ENCODE results near the gene SLC25A21.

SLC25A21 gene

DNA sequence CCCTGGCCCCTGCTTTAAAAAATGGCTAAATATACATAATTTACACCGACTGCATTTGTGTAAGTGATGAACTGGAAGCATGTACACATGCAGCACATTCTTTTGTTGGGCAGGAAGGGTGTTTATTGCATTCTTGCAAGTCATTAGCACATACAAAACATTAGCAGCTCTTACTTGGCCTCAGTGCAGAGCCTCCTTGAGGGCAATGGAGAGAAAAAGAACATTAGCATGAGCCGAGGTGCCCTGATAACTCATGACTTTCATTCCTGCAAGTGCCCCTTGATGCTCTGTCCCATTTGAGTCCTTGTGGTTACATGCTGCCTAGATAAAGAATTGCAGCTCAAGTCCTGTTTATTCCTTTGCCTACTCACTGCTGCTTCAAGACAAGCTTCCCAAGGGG, 448.9 kb downstream of the SLC25A21 start:
- H3K27me3 ChIP-seq (replicated peaks in 2 of 5; ENCODE audit: control insufficient read depth in 4 of 5, insufficient read depth in 5 of 5, low read length in 4 of 5) = peaks cover 0 to 4% (median 0%) of the 10 kb centered on the region in 5 experiments
- 64% methylated on average over 1 of the region's 2 CpGs for WGBS (ENCODE audit: insufficient coverage)
- H3K4me1 ChIP-seq (ENCODE audit: control extremely low read depth in 1 of 4, control insufficient read depth in 4 of 4, insufficient read depth in 4 of 4, low read length in 3 of 4) = no peaks in the 10 kb centered on the region
- ChIA-PET POLR2A (no interaction called here), CTCF (no interaction called here)
- no peaks in the 10 kb centered on the region for H3K36me3 ChIP-seq (ENCODE audit: control insufficient read depth in 4 of 4, insufficient read depth in 4 of 4, low read length in 3 of 4)
- H3K9me3 ChIP-seq (ENCODE audit: control extremely low read depth in 1 of 5, control insufficient read depth in 4 of 5, insufficient read depth in 2 of 5, low read depth in 1 of 5, low read length in 4 of 5) = no peaks in the 10 kb centered on the region
- DNase-seq = no peak
- no peak overlapping the region for H3K27ac ChIP-seq (ENCODE audit: insufficient read depth in 1 of 2, low read depth in 1 of 2, low read length in 2 of 2, poor library complexity in 1 of 2, severe bottlenecking in 2 of 2)
- H3K4me3 ChIP-seq (ENCODE audit: control insufficient read depth in 1 of 7, extremely low read depth in 1 of 7, insufficient read depth in 4 of 7, low read depth in 2 of 7, low read length in 6 of 7) = no peak overlapping the region

- Histone ChIP-seq H3K36me3 (ENCODE audit: control insufficient read depth in 4 of 4, insufficient read depth in 4 of 4, low read length in 3 of 4) (no peaks in the 10 kb centered on the region), H3K9me3 (ENCODE audit: control extremely low read depth in 1 of 5, control insufficient read depth in 4 of 5, insufficient read depth in 2 of 5, low read depth in 1 of 5, low read length in 4 of 5) (no peaks in the 10 kb centered on the region), H3K4me3 (ENCODE audit: control insufficient read depth in 1 of 7, extremely low read depth in 1 of 7, insufficient read depth in 4 of 7, low read depth in 2 of 7, low read length in 6 of 7) (no peak overlapping the region), H3K27ac (ENCODE audit: insufficient read depth in 1 of 2, low read depth in 1 of 2, low read length in 2 of 2, poor library complexity in 1 of 2, severe bottlenecking in 2 of 2) (no peak overlapping the region), H3K27me3 (replicated peaks in 2 of 5; ENCODE audit: control insufficient read depth in 4 of 5, insufficient read depth in 5 of 5, low read length in 4 of 5) (peaks cover 0 to 2% (median 0%) of the 10 kb centered on the region in 5 experiments), H3K4me1 (ENCODE audit: control extremely low read depth in 1 of 4, control insufficient read depth in 4 of 4, insufficient read depth in 4 of 4, low read length in 3 of 4) (no peaks in the 10 kb centered on the region)
- CTCF ChIA-PET = no interaction called here
- no CpG with 5 or more reads among the region's 1 CpG for WGBS (ENCODE audit: insufficient coverage)
- POLR2A ChIA-PET = no interaction called here
- no peak for DNase-seq
Observed at GRCh38 chr14:36721877-36722276, 450.5 kb downstream of the SLC25A21 start.

DNA sequence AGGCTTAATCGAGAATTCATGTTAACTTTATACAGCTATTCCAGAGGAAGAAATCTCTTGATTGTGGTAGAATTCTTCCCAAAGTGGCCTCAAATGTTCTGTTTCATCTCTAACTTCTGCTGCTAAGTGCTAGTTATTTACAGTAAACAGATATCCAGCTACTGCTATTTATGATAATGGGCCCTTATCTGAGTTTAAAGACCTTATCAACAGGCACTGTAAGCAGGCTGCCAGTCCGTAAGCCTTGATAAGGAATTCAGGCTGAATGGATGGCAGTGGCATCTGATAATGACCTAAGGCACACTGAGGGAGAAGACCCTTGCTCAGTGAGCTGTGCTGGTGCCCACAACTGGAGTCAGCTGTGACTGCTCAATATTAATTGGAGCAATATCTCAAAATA, 451.7 kb downstream of the SLC25A21 start:
- Histone ChIP-seq H3K36me3 (ENCODE audit: control insufficient read depth in 4 of 4, insufficient read depth in 4 of 4, low read length in 3 of 4) (no peaks in the 10 kb centered on the region), H3K9me3 (ENCODE audit: control extremely low read depth in 1 of 5, control insufficient read depth in 4 of 5, insufficient read depth in 2 of 5, low read depth in 1 of 5, low read length in 4 of 5) (no peaks in the 10 kb centered on the region), H3K4me3 (ENCODE audit: control insufficient read depth in 1 of 7, extremely low read depth in 1 of 7, insufficient read depth in 4 of 7, low read depth in 2 of 7, low read length in 6 of 7) (no peak overlapping the region), H3K27ac (ENCODE audit: insufficient read depth in 1 of 2, low read depth in 1 of 2, low read length in 2 of 2, poor library complexity in 1 of 2, severe bottlenecking in 2 of 2) (no peak overlapping the region), H3K27me3 (replicated peaks in 2 of 5; ENCODE audit: control insufficient read depth in 4 of 5, insufficient read depth in 5 of 5, low read length in 4 of 5) (peaks cover 0 to 2% (median 0%) of the 10 kb centered on the region in 5 experiments), H3K4me1 (ENCODE audit: control extremely low read depth in 1 of 4, control insufficient read depth in 4 of 4, insufficient read depth in 4 of 4, low read length in 3 of 4) (no peaks in the 10 kb centered on the region)
- 89% methylated on average over 1 of the region's 2 CpGs for WGBS (ENCODE audit: insufficient coverage)
- ChIA-PET POLR2A (no interaction called here), CTCF (no interaction called here)
- DNase-seq = no peak

- DNase-seq = no peak
- 100% methylated on average over 4 of the region's 7 CpGs for WGBS (ENCODE audit: insufficient coverage)
- CTCF ChIA-PET = no interaction called here
- no peaks in the 10 kb centered on the region for H3K9me3 ChIP-seq (ENCODE audit: control extremely low read depth in 1 of 5, control insufficient read depth in 4 of 5, insufficient read depth in 2 of 5, low read depth in 1 of 5, low read length in 4 of 5)
- no peak overlapping the region for H3K4me3 ChIP-seq (ENCODE audit: control insufficient read depth in 1 of 7, extremely low read depth in 1 of 7, insufficient read depth in 4 of 7, low read depth in 2 of 7, low read length in 6 of 7)
- H3K27me3 ChIP-seq (replicated peaks in 2 of 5; ENCODE audit: control insufficient read depth in 4 of 5, insufficient read depth in 5 of 5, low read length in 4 of 5) = peaks cover 0 to 2% (median 0%) of the 10 kb centered on the region in 5 experiments
- no peaks in the 10 kb centered on the region for H3K4me1 ChIP-seq (ENCODE audit: control extremely low read depth in 1 of 4, control insufficient read depth in 4 of 4, insufficient read depth in 4 of 4, low read length in 3 of 4)
- H3K36me3 ChIP-seq (ENCODE audit: control insufficient read depth in 4 of 4, insufficient read depth in 4 of 4, low read length in 3 of 4) = no peaks in the 10 kb centered on the region
- POLR2A ChIA-PET = no interaction called here
- H3K27ac ChIP-seq (ENCODE audit: insufficient read depth in 1 of 2, low read depth in 1 of 2, low read length in 2 of 2, poor library complexity in 1 of 2, severe bottlenecking in 2 of 2) = no peak overlapping the region
Observed at GRCh38 chr14:36719823-36720222, 452.6 kb downstream of the SLC25A21 start.

DNA sequence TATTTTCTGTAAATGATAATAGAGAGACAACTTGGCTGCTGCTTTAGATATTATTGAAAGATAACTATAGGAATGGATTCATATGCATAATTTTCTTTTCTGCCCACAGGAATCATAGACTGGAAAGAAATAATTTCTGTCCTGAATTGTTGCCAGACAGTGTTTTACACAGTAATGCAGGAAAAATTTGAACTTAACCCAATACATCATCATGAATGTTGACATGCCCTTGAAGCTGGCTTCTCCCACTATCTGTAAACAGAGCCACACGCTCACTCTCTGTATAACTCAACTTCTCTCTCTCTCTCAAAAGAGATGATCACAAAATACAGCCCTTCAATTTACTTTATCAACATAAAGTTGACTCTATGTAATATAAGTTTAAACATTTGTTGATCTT, 454.2 kb downstream of the SLC25A21 start:
- Histone ChIP-seq H3K9me3 (ENCODE audit: control extremely low read depth in 1 of 5, control insufficient read depth in 4 of 5, insufficient read depth in 2 of 5, low read depth in 1 of 5, low read length in 4 of 5) (no peaks in the 10 kb centered on the region), H3K4me3 (ENCODE audit: control insufficient read depth in 1 of 7, extremely low read depth in 1 of 7, insufficient read depth in 4 of 7, low read depth in 2 of 7, low read length in 6 of 7) (no peak overlapping the region), H3K27me3 (replicated peaks in 2 of 5; ENCODE audit: control insufficient read depth in 4 of 5, insufficient read depth in 5 of 5, low read length in 4 of 5) (peaks cover 0 to 2% (median 0%) of the 10 kb centered on the region in 5 experiments), H3K36me3 (ENCODE audit: control insufficient read depth in 4 of 4, insufficient read depth in 4 of 4, low read length in 3 of 4) (no peaks in the 10 kb centered on the region), H3K4me1 (ENCODE audit: control extremely low read depth in 1 of 4, control insufficient read depth in 4 of 4, insufficient read depth in 4 of 4, low read length in 3 of 4) (no peaks in the 10 kb centered on the region), H3K27ac (ENCODE audit: insufficient read depth in 1 of 2, low read depth in 1 of 2, low read length in 2 of 2, poor library complexity in 1 of 2, severe bottlenecking in 2 of 2) (no peak overlapping the region)
- CTCF ChIA-PET = interaction anchor here (1.2 kb wide), 1 partner anchor 10 kb away, joined by 3 read pairs; no protein-coding TSS in a partner anchor
- no peak for DNase-seq
- POLR2A ChIA-PET = no interaction called here
- WGBS (ENCODE audit: insufficient coverage) = no CpG with 5 or more reads among the region's 1 CpG

- Histone ChIP-seq H3K27ac (ENCODE audit: insufficient read depth in 1 of 2, low read depth in 1 of 2, low read length in 2 of 2, poor library complexity in 1 of 2, severe bottlenecking in 2 of 2) (no peak overlapping the region), H3K4me1 (ENCODE audit: control extremely low read depth in 1 of 4, control insufficient read depth in 4 of 4, insufficient read depth in 4 of 4, low read length in 3 of 4) (no peaks in the 10 kb centered on the region), H3K4me3 (ENCODE audit: control insufficient read depth in 1 of 7, extremely low read depth in 1 of 7, insufficient read depth in 4 of 7, low read depth in 2 of 7, low read length in 6 of 7) (no peak overlapping the region), H3K27me3 (replicated peaks in 2 of 5; ENCODE audit: control insufficient read depth in 4 of 5, insufficient read depth in 5 of 5, low read length in 4 of 5) (peaks cover 0 to 2% (median 0%) of the 10 kb centered on the region in 5 experiments), H3K36me3 (ENCODE audit: control insufficient read depth in 4 of 4, insufficient read depth in 4 of 4, low read length in 3 of 4) (no peaks in the 10 kb centered on the region), H3K9me3 (ENCODE audit: control extremely low read depth in 1 of 5, control insufficient read depth in 4 of 5, insufficient read depth in 2 of 5, low read depth in 1 of 5, low read length in 4 of 5) (no peaks in the 10 kb centered on the region)
- 40% methylated on average over 2 of the region's 5 CpGs for WGBS (ENCODE audit: insufficient coverage)
- POLR2A ChIA-PET = no interaction called here
- DNase-seq = no peak
- CTCF ChIA-PET = interaction anchor here (0.9 to 1.2 kb wide), 2 partner anchors 11 to 35 kb away, joined by 3 read pairs; no protein-coding TSS in a partner anchor
Observed at GRCh38 chr14:36717363-36717762, 455.0 kb downstream of the SLC25A21 start.

GRCh38 chr14:36716614-36717184, 455.7 kb downstream of the SLC25A21 start:
- Histone ChIP-seq H3K4me1 (ENCODE audit: control extremely low read depth in 1 of 4, control insufficient read depth in 4 of 4, insufficient read depth in 4 of 4, low read length in 3 of 4) (no peaks in the 10 kb centered on the region), H3K9me3 (ENCODE audit: control extremely low read depth in 1 of 5, control insufficient read depth in 4 of 5, insufficient read depth in 2 of 5, low read depth in 1 of 5, low read length in 4 of 5) (no peaks in the 10 kb centered on the region), H3K4me3 (ENCODE audit: control insufficient read depth in 1 of 7, extremely low read depth in 1 of 7, insufficient read depth in 4 of 7, low read depth in 2 of 7, low read length in 6 of 7) (no peak overlapping the region), H3K36me3 (ENCODE audit: control insufficient read depth in 4 of 4, insufficient read depth in 4 of 4, low read length in 3 of 4) (no peaks in the 10 kb centered on the region), H3K27ac (ENCODE audit: insufficient read depth in 1 of 2, low read depth in 1 of 2, low read length in 2 of 2, poor library complexity in 1 of 2, severe bottlenecking in 2 of 2) (no peak overlapping the region), H3K27me3 (replicated peaks in 2 of 5; ENCODE audit: control insufficient read depth in 4 of 5, insufficient read depth in 5 of 5, low read length in 4 of 5) (peaks cover 0 to 2% (median 0%) of the 10 kb centered on the region in 5 experiments)
- no peak for DNase-seq
- POLR2A ChIA-PET = no interaction called here
- CTCF ChIA-PET = interaction anchor here (1.2 kb wide), 1 partner anchor 12 kb away, joined by 3 read pairs; no protein-coding TSS in a partner anchor
- 87% methylated on average over 7 of the region's 7 CpGs for WGBS (ENCODE audit: insufficient coverage)

Measured in common myeloid progenitor, CD34-positive (primary cell).